NCI-H82 (cell line): ENCODE results near the gene PDP2.
A peak's percentile ranks its signal among the peaks of the same experiment; 100 is the strongest.
"Not testable (repeated sequence)": the region's sequence is repeated elsewhere in the genome, so short reads cannot be mapped to it uniquely, and the experiment has no call there.

ENCODE experiments used
- DNase-seq: peaks from one replicate; lab custom pipeline; 2025; lab: John Stamatoyannopoulos, UW

PDP2 gene

DNA sequence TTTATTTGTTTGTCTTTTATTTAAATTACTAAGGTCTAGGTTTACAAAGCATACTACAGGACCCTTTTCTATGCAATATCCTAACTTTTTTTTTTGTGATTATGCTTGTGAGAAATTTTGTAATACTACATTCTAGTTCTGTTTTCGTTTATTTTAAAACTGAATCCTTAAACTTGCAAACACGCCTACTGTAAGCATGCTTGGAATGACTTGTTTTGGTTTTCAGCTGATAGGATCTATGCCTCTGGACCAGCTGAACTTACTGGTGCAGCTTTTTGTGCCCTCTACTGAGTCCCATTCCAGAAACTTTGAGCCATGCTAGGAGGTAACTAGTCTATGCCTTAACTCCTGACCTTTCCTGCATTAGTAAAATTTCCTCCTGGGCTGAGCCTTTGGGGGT, 6.0 kb downstream of the PDP2 start:
- DNase-seq = no peak

DNA sequence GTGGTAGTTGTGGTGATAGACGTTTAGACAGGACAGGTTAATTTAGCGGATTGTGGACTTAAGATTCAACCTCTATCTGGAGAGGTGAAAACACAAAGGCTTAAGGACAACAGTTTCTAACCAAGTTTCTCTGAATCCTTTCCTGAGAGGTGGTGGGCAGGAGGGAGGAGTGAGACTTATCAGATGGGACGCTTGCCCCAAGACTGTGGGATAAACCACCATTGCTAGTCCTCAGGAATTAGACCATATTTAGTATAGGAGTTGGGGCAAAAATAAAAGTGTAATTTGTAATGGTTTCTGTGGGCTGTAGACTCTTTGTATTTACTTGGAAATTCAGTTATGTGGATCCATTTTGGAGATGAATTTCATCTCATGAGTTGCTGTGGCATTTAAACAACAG, 6.6 kb downstream of the PDP2 start:
- no peak for DNase-seq

- no peak for DNase-seq
Observed at GRCh38 chr16:66888647-66889615, 8.6 kb downstream of the PDP2 start.

DNA sequence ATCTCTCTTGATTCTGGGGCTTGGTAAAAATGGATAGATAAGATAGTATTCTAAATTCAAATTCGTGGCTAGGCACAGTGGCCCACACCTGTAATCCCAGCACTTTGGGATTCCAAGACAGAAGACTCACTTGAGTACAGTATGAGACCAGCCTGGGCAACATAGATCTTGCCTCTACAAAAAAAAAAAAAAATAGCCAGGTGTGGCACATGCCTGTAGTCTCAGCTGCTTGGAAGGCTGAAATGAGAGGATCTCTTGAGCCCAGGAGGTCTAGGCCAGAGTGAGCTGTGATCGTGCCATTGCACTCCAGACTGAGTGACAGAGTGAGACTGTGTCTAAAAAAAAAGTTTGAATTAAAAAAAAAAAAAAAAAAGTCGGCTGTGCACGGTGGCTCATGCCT, 9.3 kb downstream of the PDP2 start:
- DNase-seq = no peak

DNA sequence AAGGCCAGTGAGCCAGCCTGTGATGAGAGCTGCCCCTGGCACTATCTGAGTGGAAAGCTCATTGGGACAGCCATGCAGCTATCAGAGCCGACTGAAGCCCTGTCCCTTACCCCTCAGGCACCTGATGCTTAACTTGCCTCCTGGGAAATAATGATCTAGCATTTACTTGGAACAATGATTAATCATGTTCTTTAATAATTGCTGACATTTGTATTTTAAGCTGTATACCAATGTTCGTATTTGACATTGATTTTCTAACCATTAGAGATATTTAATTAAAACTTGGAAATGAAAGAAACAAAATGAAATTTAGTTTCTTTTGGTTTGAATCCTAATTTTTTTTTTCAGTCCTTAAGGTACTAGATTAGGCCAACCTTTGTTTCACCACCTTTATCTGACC, 10.5 kb downstream of the PDP2 start:
- no peak for DNase-seq

- no peak for DNase-seq
Observed at GRCh38 chr16:66891360-66891759, 11.0 kb downstream of the PDP2 start.

- no peak for DNase-seq
Observed at GRCh38 chr16:66891797-66892196, 11.5 kb downstream of the PDP2 start.

- DNase-seq = no peak
Observed at GRCh38 chr16:66894055-66894454, 13.7 kb downstream of the PDP2 start.

DNA sequence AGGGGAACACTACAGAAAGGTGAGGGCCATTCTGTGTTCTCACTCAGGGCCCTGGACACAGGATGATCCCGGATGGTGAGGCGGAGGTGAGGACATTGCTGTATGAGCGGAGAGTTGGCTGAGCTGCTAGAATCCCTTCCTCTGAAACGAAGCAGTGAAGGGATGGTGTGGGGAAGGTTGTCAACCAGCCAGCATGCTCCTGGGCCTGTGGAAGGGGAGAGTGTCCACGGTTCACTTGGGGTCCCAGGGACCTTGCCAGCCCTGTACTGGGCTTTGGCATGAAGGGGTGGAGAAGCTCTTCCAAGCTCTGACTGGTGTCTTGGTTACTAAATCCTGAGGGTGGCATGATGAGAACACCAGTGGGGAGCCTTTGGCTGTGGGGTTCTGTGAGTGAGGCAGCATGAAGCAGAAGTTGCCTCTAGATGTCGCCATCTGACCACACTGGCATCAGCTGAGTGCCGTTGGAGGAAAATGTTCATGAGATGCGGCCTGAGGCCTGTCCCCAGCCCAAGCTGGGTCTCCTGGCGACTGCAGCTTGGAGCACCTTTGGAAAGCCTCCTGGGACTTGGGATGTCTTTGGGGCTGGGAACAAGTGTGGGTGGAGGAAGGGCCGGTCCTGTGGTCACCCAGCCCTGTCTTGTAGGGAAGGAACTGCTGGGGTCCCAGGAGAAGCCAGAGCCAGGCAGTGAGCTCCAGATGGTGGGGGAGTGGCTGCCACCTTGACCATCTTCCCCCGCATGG, 14.8 kb downstream of the PDP2 start:
- DNase-seq = peak; percentile 91

GRCh38 chr16:66895689-66895979, 15.3 kb downstream of the PDP2 start:
- DNase-seq = no peak

DNA sequence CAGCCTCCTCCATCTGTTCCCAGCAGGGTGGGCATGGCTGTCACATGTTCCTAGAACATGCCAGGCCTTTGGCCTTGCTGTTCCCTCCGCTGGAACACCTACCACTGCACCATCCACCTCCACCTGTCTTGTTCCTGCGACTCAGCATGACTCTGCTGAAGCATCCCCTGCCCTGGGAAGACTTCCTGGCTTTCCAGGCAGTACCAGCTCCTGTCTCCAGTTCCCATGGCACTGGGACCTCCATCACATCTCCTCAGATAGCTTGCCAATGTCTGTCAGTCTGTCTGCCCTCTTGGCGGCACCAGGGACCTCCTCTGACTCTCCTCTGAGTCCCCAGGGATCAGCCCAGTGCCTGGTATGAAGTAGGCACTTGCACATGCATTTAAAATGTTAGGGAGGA, 15.7 kb downstream of the PDP2 start:
- no peak for DNase-seq

DNA sequence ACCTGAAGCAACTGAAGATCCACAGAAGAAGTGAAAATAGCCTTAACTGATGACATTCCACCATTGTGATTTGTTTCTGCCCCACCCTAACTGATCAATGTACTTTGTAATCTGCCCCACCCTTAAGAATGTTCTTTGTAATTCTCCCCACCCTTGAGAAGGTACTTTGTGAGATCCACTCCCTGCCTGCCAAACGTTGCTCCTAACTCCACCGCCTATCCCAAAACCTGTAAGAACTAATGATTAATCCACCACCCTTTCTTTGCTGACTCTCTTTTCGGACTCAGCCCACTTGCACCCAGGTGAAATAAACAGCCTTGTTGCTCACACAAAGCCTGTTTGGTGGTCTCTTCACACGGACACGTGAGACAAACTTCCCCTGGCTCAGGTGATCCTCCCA, 16.4 kb downstream of the PDP2 start:
- not testable (repeated sequence) for DNase-seq

GRCh38 chr16:66898207-66898606, 17.9 kb downstream of the PDP2 start:
- DNase-seq = peak; percentile 16

DNA sequence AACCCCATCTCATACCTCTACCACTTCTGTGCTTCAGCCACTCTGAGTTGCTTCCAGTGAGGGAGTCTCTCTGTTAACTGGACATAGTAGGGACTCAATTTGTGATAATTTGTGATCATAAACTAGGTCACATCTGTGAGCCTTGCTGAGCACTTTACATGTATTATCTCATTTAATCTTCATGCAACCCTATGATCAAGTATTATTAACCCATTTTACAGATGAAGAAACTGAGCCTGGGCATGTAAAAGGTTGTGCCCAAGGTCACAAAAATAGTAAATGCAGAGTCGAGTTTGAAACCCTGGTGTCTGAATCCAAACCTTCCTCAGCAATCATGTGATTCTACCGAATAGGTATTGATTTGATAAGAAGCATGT, 18.6 kb downstream of the PDP2 start:
- DNase-seq = no peak

- no peak for DNase-seq
Observed at GRCh38 chr16:66899310-66899944, 19.1 kb downstream of the PDP2 start.

DNA sequence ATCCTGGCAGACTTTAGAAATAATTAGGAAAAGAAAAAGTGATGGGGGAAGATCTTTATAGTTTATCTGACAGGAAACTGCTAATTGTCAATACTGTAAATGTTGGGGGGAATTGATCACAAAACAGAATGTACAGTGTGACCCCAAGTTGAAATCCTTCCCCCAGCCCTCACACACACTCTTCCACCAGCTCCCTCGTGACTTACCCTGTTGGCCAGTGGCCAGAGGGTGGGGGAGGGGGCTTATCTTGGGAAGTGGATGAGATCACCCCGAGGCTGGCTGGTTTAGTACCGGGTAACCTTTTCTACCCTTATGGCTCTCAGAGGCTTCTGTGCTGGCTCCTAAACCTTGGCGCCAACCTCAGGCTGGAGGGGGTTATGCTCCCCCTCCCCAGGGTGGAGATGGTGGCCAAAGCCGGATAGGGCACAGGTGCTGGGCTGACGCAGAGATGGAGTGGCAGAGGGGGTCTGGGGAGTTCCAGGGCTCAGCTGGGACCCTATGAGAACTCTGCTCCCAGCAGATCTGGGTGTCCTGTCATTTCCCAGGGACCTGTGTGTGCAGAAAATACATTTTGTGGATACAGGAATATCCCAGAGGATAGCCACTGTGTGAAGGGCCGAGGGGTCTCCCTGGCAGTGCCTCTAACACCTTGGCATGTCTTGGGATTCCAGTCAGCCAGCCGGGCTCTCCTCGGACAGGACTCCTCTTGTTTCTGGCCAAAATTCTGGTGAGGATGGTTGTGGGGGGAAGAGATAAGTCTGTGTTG, 19.8 kb downstream of the PDP2 start:
- peak; percentile 89 for DNase-seq

GRCh38 chr16:66900721-66901441, 20.6 kb downstream of the PDP2 start:
- peak; percentile 84 for DNase-seq

- DNase-seq = no peak
Observed at GRCh38 chr16:66901626-66902025, 21.3 kb downstream of the PDP2 start.

DNA sequence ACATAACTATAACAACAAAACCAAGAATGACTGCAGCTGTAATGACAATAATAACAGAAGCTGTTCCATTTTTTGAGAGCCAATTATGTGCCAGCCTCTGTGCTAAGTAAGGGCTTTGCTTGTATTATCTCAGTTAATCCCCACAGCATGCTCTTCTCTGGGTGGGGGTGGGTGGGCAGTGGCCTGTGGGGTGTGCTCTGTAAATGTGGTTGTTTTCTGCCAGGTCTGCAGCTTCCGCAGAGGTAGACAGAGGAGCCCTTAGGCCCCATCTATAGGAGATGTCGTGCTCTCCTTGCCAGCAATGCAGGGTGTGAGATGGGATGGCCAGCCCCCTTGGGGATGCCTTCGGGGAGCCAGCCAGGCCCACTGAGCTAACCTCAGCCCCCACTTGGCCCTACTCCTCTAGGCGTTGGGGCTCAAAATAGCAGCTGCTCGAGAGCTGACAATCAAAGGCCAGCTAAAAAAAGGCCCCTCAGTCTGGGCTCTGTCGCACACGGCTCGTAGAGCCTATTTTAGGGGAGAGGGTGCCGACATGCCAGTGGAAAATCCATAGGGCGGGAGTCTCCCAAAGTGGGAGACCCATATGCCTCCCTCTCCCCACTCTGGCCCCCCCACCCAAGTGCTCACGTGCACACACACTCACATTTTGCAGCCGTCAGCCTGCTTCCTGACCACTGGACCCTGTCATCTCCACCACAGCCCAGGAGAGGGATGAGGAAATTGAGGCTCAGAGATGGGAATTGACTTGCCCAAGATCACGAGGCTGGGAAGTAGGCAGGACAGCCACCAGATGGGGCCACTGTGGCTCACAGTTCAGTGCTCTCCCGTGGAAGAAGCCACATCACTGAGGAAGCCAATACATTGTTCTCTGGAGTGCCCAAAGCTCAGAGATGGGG, 22.6 kb downstream of the PDP2 start:
- DNase-seq = peak; percentile 73
